HS-27A (cell line): ENCODE measurements around the gene ZNF136.

ENCODE experiments used
- DNase-seq: peaks from one replicate; pipeline ENCODE4 v3.0.0-alpha.2; 2012; ENCODE audit warnings: low read depth, missing footprints

The ZNF136 gene

DNA sequence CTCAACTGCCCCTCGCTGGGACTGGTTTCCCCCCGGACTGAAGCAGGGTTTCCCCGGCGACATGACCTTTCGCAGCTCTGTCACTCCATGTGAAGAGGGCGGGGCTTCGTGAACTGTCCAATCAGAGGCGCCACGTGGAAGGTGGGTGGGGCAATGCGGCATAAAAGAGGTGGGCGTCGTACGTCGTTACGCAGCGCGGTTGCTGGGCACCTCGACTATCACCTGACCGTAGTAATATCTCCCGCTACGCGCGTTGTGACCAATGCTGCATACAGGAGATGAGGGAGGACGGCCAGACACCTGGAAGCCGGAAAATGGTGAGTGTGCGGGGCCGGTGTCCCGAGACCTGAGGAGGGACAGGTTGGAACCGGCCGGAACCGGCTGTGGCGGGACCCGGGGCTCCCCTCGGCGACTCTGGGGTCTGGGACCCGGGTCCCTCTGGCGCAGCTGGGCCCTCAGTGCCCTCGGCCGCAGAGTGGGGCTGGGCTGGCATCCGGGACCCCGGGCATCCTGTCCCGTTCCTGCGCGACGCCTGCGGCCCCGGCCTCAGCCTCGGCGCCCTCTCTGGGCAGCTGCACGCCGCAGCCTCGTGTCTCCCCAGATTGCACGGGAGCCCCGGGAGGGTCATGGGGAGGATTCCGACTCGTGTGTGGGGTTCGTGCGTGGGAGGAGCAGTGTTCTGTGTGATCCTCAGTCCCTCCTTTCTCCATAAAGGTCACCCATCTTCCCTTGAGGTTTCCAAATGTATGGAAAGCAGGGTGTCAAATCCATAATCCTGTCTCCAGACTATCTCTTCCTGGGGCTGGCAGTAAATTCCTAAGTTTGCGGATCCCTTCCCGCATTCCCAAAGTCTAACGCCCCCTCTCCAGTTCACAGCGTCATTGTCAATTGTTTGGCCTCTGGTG lies 32.2 kb downstream of the ZNF136 start:
- DNase-seq: no peak

GRCh38 chr19:12198136-12198535 lies 35.2 kb downstream of the ZNF136 start:
- DNase-seq: no peak

GRCh38 chr19:12199757-12200419 lies 37.0 kb downstream of the ZNF136 start:
- no peak for DNase-seq

GRCh38 chr19:12202250-12202649 lies 39.4 kb downstream of the ZNF136 start:
- no peak for DNase-seq

DNA sequence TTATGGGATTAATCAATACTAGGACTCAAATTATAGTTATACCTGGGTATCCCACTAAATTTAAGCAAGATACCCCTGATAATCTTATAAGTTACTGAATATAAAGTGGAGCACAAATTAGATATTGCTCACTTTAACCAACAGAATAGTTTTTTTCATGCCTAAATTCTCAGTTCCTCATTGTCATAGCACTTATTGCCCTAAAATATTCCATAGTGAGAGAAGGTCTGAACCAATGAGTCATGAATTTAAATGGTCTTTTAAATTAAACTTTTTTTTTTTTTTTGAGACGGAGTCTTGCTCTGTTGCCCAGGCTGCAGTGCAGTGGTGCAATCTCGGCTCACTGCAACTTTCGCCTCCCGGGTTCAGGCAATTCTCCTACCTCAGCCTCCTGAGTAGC lies 42.4 kb downstream of the ZNF136 start:
- no peak for DNase-seq

GRCh38 chr19:12208221-12208620 lies 45.3 kb downstream of the ZNF136 start:
- DNase-seq: no peak

GRCh38 chr19:12217332-12217731 lies 54.4 kb downstream of the ZNF136 start:
- no peak for DNase-seq

- no peak for DNase-seq
Measured at GRCh38 chr19:12222980-12223630, 60.2 kb downstream of the ZNF136 start.

- no peak for DNase-seq
Measured at GRCh38 chr19:12224676-12225075, 61.8 kb downstream of the ZNF136 start.

DNA sequence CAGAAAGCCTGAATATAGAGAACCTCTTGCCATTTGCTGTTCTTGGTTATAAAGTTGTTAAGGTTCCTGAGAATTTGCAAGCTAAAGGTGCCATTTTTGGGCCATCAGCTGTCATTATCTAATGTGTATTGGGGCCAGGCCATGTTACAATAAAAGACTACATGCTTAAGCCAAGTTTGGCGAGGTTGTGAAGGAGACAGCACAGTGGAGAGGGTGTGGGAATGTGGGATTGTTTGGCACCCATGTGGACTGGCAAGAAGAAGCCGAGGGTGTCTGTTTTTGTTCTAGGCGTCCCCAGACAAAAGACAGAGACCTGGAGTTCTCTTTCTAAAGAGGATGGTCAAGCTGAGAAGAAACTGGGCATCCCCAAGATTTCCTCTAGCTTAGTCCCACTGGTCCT lies 67.1 kb downstream of the ZNF136 start:
- no peak for DNase-seq

DNA sequence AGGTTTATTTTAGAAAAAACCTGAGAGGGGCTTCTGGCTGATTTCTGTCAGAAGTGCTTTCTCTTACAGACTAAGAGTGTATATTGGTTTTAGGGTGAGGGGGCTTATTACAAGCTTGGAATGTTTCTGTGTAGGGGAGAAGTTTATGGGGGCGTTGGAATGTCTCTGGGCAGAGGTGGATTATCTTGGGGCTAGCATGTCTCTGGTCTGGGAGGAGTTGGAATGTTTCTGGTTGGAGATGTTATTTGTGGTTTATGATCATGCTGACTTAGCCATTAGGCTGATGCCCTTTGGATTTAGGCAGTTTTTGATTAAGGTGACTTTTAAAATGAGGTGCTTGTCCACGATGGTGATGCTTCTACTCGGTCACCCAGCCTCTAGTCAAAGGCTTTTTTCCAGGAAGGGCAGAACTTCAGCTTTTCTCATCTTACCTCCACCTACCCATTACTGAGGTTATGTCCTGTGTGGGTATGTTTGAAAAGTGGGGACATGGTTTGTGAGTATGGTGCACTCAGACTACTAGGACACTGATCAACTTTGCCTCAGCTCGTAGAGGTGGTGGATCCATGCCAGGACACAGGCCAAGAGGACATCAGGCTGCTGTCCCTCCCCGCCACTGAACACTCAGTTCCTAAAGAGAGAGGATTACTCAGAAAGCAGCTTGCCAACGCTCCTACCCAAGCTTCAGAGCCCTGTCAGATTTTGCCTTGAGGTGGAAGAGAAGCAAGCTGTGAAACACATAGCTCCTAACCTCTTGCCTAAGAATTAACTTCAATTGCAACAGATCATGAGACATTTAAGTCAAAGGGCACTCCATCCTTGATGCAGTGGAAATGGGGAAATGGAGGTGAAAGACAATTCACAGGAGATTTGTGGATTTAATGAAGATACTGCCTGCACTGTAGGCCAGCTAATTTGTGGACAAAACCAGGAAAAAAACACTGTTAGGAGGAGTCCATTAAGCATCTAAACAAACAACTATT lies 68.1 kb downstream of the ZNF136 start:
- DNase-seq: no peak

DNA sequence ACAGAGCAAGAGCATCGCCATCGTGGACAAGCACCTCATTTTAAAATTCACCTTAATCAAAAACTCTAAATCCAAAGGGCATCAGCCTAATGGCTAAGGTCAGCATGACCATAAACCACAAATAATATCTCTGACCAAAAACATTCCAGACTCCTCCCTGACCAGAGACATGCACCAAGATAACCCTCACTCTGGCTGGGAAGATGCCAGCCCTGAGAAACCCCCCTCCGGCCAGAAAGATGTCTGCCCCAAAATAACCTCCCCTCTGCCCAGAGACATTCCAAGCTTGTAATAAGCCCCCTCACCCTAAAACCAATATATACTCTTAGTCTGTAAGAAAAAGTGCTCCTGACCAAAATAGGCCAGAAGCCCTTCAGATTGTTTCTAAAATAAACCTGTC lies 70.1 kb downstream of the ZNF136 start:
- no peak for DNase-seq

GRCh38 chr19:12237143-12237839 lies 74.4 kb downstream of the ZNF136 start:
- DNase-seq: no peak
